IPS-18c (cell line): ENCODE measurements around the gene ZNF335.
"Not testable (repeated sequence)": the region's sequence is repeated elsewhere in the genome, so short reads cannot be mapped to it uniquely, and the experiment has no call there.

ENCODE experiments used
- H3K4me3 ChIP-seq: 2 replicates; pipeline ENCODE4 v1.7.0; 2013; ENCODE audit warnings: low read depth, mild to moderate bottlenecking, low read length, moderate library complexity; ENCODE audit not compliant: insufficient read depth
- H3K9me3 ChIP-seq: one replicate; pipeline ENCODE4 v1.6.1; 2013; ENCODE audit warnings: mild to moderate bottlenecking, low read length, moderate library complexity; ENCODE audit not compliant: control insufficient read depth, insufficient read depth

ZNF335 gene

GRCh38 chr20:45963059-45964005, 8.7 kb downstream of the ZNF335 start:
- H3K9me3 ChIP-seq: no peaks in the 10 kb centered on the region
- no peak overlapping the region for H3K4me3 ChIP-seq

DNA sequence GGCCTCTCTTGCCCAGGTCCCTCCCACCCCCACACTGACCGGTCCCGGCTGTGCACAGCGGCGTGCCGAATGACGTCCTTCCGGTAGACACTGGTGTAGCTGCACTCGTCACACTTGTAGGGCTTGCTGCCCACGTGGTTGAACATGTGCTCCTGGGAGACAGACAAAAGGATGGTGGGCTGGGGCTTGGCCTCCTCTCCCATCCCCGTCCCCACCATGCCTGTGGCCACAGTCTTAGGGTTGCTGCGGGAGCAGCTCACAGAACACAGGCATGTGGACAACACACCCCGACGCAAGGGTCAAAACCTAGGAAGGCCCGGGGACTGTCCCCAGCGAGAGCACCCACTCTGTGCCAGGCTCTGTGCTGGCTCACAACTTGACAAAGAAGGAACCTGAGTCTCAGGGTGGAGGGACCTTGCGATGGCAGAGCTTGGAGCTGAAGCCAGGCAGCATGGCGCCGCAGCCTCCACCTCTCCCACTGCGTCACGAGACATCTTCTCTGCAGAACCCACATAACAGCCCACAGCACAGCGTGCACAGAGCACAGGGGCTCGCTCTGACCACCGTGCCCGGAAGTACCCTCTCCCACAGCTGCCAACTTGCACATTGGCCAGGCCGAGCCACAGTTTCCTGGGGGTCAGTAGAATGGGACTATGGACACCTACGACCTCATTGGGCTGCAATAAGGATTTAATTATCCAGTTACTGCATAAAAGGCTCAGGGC, 9.8 kb downstream of the ZNF335 start:
- H3K9me3 ChIP-seq: no peaks in the 10 kb centered on the region
- no peak overlapping the region for H3K4me3 ChIP-seq

DNA sequence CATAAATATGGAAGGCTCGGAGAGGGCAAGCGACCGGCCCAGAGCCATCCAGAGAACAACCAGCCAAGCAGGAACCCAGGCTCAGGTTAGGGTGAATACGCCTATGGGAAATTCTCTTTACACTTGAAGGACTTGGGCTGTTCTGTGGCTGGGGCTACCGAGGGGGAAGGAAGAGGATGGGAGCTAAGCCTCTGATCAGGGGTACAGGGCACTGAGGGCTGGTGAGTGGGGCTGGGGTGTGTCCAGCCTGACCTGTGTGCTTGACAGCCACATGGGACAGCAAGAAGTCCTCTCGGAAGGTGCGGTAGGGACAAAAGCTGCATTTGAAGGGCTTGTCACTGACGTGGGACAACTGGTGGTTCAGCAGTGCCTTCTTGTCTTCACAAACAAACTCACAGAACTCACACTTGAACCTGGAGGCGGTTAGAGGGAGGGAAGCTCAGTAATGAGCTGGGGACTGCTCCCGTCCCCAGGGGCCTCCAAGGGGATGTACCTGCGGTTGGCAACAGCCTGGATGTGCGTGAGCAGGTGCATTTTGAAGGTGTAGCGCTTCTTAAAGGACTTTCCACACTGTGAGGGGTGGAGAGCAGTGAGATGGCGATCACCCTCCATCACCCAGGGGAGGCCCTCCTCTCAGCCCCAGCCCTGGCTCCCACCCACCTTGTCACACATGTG, 11.9 kb downstream of the ZNF335 start:
- no peaks in the 10 kb centered on the region for H3K9me3 ChIP-seq

DNA sequence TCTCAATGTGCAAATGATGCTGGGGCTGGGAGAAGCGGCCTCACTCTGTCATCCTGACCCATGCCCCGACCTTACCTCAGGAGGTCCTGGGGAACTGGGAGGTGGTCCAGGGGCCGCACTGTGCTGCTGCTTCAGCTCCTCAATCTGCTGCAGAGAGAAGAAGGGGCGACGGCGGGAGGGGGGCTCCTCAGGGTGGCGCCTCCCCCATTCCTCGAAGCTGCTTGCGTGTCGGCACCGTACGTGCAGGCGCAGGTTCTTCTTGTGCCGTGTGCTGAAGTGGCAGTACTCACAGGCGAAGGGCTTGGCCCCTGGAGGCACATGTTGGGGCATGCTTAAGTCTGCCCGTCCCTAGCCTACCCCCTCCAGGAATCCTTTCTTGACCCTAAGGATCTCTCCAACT, 12.9 kb downstream of the ZNF335 start:
- Histone ChIP-seq H3K4me3 (no peak overlapping the region), H3K9me3 (no peaks in the 10 kb centered on the region)

More for the DNA sequence above, 11.9 kb downstream of the ZNF335 start:
- H3K4me3 ChIP-seq: no peak overlapping the region

- Histone ChIP-seq H3K9me3 (no peaks in the 10 kb centered on the region), H3K4me3 (no peak overlapping the region)
These were observed 13.4 kb downstream of the ZNF335 start for GRCh38 chr20:45958593-45958992.

DNA sequence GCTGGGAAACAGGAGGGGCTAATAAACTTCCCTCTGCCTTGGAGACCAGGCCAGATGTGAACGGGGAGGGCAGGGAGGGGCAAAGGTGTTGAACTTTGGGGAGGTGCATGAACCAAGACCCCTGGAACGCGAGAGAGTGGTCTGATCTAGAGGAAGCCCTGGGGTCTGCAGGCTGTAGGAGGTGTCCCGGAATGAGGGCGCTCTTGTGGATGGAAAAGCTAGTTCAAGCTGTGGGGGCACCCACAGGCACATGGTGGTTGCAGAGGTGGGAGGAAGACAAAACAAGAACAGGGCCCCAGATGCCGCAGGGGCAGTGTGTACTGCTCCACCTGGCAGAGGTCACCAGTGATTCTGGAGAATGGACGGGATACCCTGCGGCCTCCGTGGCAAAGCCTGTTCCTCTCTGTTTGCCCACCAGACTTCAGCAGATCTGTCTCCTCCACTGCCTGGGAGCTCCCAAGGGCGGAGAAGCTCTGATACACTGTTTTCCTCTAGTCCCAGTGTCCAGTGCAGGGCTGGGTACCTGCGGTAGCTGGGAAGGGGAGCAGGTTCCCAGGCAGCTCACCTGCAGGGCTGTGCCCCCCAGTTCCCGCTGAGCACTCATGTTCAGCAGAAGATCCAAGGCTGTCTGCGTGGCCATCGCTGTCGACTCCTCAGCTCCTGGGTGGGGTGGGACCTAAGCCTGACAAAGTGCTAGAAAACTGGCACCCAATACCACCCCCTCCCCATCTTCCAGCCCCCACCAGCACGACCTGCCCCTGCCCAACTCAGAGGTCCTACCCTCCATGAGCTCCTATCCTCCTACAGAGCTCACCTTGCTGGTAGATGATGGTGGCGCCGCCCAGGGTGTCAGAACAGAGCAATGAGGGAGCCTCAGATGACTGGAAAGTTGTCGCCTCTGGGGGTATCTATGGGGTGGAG, 14.7 kb downstream of the ZNF335 start:
- Histone ChIP-seq H3K4me3 (no peak overlapping the region; the same call in 1 of the 2 replicates), H3K9me3 (no peaks in the 10 kb centered on the region)

- not testable (repeated sequence) for H3K4me3 ChIP-seq, H3K9me3 ChIP-seq
These were observed 15.7 kb downstream of the ZNF335 start for GRCh38 chr20:45956326-45956725.

DNA sequence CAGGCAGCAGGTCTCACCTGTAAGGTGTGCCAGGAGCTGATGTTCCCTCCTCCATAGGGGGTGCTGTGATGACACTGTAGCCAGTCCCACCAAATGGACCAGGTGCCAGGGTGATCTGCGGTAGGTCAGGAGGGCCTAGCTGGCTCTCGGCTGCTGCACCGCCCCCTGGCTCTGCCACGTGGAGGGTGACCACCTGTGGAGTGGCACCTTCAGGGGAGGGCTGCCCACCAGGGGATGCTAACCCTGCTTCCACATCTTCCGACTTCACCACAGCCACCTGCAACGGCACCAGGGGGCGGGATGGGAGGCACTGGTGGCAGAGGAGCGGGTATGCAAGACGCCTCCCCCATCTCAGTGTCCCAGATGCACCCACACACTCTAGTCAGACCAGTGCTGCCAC, 18.3 kb downstream of the ZNF335 start:
- H3K4me3 ChIP-seq: no peak overlapping the region
- H3K9me3 ChIP-seq: no peaks in the 10 kb centered on the region

DNA sequence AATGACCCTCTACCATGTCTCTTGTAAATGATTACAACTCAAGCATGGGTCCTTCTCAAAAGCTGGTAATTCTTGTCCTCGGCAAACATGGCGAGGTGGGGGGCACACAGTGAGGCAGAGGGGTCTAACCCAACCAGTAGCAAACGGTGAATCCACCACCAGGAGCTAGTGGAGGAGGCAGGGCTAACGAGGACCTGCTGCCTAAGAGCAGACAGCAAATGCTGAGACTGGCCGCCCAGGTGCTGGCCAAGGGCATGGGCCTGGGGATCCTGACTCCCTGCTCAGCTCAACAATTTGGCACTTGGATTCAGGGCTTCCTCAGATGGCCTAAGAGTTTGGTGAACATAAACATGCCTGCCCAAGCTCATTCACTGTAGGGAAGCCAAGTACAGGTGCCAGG, 19.1 kb downstream of the ZNF335 start:
- Histone ChIP-seq H3K4me3 (no peak overlapping the region), H3K9me3 (no peaks in the 10 kb centered on the region)

DNA sequence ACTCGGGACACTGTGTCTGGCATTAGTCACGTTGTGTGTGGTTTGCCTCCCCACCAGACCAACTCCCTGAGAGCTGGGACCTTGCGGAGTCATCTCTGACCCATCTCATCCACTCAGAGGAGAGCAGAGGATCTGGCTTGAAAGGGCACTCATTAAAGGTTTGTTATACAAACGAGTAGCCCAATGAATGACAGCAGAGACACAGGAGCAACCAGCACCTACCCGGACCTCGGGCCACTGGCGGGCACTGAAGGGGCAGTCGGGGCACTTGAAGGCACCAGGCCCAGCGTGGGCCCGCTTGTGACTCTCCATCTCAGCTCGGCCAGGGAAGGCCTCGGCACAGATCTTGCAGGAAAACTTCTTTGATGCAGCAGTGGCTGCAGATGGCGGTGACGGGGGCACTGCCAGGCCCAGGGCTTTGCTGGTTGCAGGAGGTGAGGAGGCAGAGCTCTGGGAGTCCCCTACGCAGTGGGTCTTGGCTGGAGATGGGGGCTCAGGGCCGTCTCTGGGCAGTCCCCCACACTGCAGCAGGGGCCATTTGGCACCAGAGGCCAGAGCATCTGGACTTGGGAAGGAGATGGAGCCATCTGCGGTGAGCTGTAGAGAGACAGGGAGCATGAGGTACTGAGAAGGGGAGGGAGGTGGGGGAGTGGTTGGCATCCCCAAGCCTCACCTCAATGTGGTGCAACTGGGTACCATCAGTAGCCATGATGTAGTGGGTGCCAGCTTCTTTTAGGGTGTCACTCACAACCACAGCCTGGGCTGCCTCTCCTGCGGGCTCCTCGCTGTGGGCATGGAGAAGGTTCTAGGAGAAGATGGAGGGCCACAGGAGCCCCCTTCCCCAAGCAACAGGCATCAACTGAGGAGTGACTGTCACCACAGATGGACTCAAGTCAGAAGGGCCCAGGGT, 19.8 kb downstream of the ZNF335 start:
- no peaks in the 10 kb centered on the region for H3K9me3 ChIP-seq
- no peak overlapping the region for H3K4me3 ChIP-seq

DNA sequence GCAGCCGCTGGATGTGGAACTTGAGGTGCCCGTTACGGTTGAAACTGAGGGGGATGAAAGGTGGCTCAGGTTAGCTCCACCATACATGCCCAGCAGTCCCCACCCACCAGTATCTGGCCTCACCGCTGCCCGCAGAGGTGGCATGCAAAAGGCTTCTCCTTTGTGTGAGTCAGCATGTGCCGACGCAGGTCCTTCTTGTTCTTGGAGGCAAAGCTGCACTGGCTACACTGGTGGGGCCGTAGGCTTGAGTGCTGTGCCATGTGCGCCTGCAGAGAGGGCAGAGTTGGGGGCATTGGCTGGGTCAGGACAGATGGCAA, 21.7 kb downstream of the ZNF335 start:
- Histone ChIP-seq H3K4me3 (no peak overlapping the region), H3K9me3 (no peaks in the 10 kb centered on the region)

DNA sequence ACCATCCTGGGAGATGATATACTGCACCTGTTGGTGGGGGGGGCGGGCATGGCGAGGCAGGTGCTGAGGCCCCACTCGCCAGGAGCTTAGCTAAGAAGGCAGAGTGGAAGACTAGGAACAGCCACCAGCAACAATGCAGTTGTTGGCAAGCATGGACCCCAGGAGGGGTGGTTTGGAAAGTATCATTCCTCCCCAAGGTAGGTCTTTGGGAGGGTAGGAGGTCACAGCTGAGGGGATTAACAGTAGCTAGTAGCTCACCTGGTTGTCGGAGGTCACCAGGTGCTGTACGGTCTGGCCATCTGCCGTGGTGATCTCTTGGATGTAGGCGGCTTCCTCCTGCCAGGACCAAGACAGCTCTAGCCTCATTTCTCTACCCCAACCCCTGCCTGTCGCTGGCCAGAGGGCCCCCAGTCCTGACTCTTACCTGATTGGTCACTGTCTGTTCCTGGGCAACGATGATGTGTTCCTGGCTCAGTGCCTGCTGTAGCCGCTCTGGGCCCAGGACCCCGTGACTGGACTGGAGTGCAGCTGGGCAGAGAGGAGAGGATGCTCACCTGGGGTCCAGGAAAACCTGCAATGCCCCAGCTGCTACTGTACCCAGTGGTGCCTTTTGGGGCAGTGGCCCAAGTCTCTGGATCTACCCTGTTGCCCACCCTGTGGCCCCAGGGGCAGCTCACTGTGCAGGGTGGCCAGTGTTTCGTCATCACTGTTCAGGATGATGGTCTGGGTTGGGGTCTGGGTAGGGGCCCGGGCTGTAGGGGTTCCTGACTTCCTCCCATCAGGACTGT, 22.3 kb downstream of the ZNF335 start:
- Histone ChIP-seq H3K4me3 (no peak overlapping the region), H3K9me3 (no peaks in the 10 kb centered on the region)

DNA sequence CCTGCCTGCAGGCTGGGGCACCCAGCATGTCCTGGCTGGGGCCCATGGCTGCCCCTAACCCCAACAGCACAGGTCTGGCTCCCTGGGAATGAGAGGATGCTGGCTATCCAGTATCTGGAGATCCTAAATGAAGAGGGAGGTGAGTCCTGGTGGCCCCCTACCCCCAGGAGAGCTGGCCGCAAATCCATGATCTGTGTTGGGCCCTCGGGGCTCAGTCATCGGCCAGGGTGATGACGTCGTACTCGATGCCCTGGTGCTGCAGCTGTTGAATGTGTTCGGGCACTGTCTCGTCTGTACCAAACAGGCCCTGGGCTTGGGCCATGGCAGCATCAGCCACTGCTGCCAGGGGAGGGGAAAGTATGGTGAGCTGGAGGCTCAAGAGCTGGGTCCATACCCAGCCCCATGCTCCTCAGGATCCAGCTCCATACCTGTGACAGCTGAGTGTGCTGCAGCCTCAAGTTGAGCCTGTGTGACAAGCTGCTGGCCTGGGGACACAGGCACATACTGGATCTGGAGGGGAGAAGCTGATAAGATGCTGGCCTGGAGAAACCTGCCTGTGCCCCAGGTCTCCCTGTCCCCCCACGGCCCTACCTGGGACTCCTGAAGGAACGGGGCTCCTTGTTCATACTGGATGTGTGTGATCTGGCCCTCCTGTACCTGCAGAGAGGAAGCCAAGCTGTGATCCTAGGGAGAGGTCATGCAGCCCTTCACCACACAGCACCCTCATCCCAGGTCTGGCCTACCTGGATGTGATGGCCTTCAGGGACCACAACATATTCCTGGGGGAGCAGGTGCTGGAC, 23.1 kb downstream of the ZNF335 start:
- H3K9me3 ChIP-seq: no peaks in the 10 kb centered on the region
- no peak overlapping the region for H3K4me3 ChIP-seq

DNA sequence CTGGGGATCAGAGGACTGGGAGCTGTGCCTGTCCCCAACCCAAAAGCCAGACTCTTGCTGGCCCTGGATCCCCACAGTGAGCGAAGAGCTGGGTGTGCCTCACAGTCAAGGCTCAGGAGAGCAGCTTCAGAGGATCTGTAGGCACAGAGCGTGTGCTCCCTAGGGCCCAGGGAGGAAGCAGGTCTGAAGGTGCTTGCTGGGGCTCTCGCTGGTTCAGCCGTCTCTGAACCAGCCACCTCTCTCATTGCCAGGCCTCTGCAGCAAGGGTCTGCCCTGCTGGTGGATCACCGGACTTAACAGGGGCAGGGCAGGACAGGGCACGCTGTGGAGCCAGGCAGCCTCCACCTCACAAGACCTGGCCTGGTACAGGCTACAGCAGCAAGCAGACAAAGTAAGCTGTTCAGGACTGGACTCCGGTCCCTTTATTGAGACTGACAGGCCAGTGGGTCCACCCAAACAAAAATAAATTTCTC, 23.7 kb downstream of the ZNF335 start:
- H3K9me3 ChIP-seq: no peaks in the 10 kb centered on the region
- no peak overlapping the region for H3K4me3 ChIP-seq
